HUES48 (cell line): ENCODE measurements around the gene LLGL1.

Experiments
- H3K27ac ChIP-seq: one replicate; pipeline ENCODE4 v1.7.0; 2013; ENCODE audit warnings: low read depth, low read length, inconsistent platforms
- H3K27me3 ChIP-seq: 2 replicates; pipeline ENCODE4 v1.6.1; 2013; ENCODE audit warnings: mild to moderate bottlenecking, low read length; ENCODE audit not compliant: control insufficient read depth, insufficient read depth
- H3K36me3 ChIP-seq: 2 replicates; pipeline ENCODE4 v1.6.1; 2013; ENCODE audit warnings: low read length; ENCODE audit not compliant: control insufficient read depth, insufficient read depth
- H3K4me1 ChIP-seq: 2 replicates; pipeline ENCODE4 v1.6.1; 2013; ENCODE audit warnings: mild to moderate bottlenecking, low read length; ENCODE audit not compliant: control insufficient read depth, insufficient read depth
- H3K4me3 ChIP-seq: 2 replicates; pipeline ENCODE4 v1.5.1; 2013; ENCODE audit warnings: mild to moderate bottlenecking, low read depth, low read length
- H3K9ac ChIP-seq: 2 replicates; pipeline ENCODE4 v1.6.1; 2013; ENCODE audit warnings: mild to moderate bottlenecking, low read depth, low read length, moderate library complexity
- H3K9me3 ChIP-seq: 2 replicates; pipeline ENCODE4 v1.6.1; 2013; ENCODE audit warnings: low read length; ENCODE audit not compliant: control insufficient read depth, insufficient read depth

LLGL1 gene

GRCh38 chr17:18184143-18185031 is 41.0 kb upstream of the LLGL1 start:
- H3K9me3 ChIP-seq, result no peaks in the 10 kb centered on the region
- H3K4me1 ChIP-seq, result peaks cover 25% of the 10 kb centered on the region
- H3K4me3 ChIP-seq, result peak overlapping the region; percentile 71
- peaks cover 32% of the 10 kb centered on the region for H3K36me3 ChIP-seq
- peak overlapping the region; percentile 91 for H3K9ac ChIP-seq
- no peaks in the 10 kb centered on the region for H3K27me3 ChIP-seq
- H3K27ac ChIP-seq, result peak overlapping the region; percentile 100

- Histone ChIP-seq H3K9me3 (no peaks in the 10 kb centered on the region), H3K27me3 (no peaks in the 10 kb centered on the region), H3K9ac (peak overlapping the region; percentile 91; the same call in 1 of the 2 replicates), H3K27ac (no peak overlapping the region), H3K4me1 (peaks cover 25% of the 10 kb centered on the region), H3K4me3 (peak overlapping the region; percentile 71), H3K36me3 (peaks cover 37% of the 10 kb centered on the region)
Observed at GRCh38 chr17:18185391-18185790, 40.0 kb upstream of the LLGL1 start.

DNA sequence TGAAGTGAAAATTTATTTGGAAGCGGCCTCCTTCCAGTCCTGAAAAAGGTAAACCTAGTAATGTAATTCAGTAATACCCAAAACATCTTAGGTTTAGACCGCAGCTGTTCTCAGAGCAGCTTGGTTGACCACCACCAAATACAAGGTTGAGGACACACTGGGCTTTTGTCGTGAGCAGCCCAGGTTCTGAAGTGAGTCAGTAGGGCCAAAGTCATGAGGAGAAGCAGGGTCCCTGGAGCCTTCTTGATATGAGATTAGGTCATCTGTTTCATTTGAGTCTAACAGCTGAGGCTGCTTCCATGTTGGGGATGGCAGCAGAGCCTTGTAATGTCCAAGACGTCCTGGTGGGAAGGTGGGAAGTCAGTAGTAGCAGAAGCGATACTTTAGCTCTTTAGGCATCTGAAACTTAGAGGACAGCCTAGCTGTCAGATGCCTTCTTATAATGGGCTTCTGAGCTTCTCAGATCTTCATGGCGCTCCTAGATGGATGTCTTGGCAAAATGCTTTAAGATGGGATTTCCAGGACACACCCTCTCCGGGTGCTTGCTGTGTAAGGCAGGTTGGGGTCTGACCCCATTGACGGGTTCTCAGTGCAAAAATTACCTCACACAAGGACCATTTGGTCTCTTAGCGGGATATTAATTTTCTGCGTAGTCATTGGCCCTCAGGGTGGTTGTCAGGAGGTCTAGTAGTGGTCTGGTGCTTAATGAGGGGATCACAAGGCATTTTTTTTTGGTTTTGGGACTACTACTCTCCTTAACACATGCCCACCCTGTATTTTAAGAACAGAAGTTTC is 39.4 kb upstream of the LLGL1 start:
- Histone ChIP-seq H3K4me1 (peaks cover 25% of the 10 kb centered on the region), H3K9me3 (no peaks in the 10 kb centered on the region), H3K27me3 (no peaks in the 10 kb centered on the region), H3K9ac (no peak overlapping the region), H3K4me3 (peak overlapping the region; percentile 71), H3K27ac (no peak overlapping the region), H3K36me3 (peaks cover 42% of the 10 kb centered on the region)

- no peak overlapping the region for H3K9ac ChIP-seq
Observed at GRCh38 chr17:18186627-18186982, 38.8 kb upstream of the LLGL1 start.

DNA sequence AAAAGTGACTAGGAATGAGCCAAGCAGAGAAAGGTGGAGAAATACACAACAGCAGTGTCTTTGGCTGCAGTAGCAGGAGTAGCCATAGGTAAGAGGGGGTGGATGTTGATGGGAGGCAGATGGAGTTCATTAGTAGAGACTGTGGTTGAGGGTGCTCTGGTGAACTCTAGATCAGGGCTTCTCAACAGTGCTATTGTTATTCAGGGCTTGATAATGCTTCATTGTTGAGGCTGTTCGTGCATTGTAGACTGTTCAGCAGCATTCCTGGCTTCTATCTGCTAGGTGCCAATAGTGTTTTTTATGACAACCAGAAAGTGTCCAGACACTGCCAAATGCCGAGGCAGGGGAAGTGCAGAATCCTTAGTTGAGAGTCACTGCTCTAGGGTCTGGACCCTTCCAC is 38.2 kb upstream of the LLGL1 start:
- H3K27ac ChIP-seq, result no peak overlapping the region
- no peaks in the 10 kb centered on the region for H3K27me3 ChIP-seq
- H3K36me3 ChIP-seq, result peaks cover 48% of the 10 kb centered on the region
- peaks cover 25% of the 10 kb centered on the region for H3K4me1 ChIP-seq
- H3K9ac ChIP-seq, result no peak overlapping the region
- H3K4me3 ChIP-seq, result 0 out of 2 replicates have a peak overlapping the region, but pooled peaks have one; percentile 71
- no peaks in the 10 kb centered on the region for H3K9me3 ChIP-seq

More at GRCh38 chr17:18186627-18186982, 38.8 kb upstream of the LLGL1 start:
- Histone ChIP-seq H3K9me3 (no peaks in the 10 kb centered on the region), H3K27ac (no peak overlapping the region), H3K4me1 (peaks cover 25% of the 10 kb centered on the region), H3K27me3 (no peaks in the 10 kb centered on the region), H3K4me3 (peak overlapping the region; percentile 71), H3K36me3 (peaks cover 48% of the 10 kb centered on the region)

GRCh38 chr17:18187821-18188761 is 37.3 kb upstream of the LLGL1 start:
- no peak overlapping the region for H3K4me3 ChIP-seq
- H3K27me3 ChIP-seq, result no peaks in the 10 kb centered on the region
- peaks cover 25% of the 10 kb centered on the region for H3K4me1 ChIP-seq
- H3K9me3 ChIP-seq, result no peaks in the 10 kb centered on the region
- H3K36me3 ChIP-seq, result peaks cover 48% of the 10 kb centered on the region
- H3K9ac ChIP-seq, result no peak overlapping the region
- H3K27ac ChIP-seq, result no peak overlapping the region

DNA sequence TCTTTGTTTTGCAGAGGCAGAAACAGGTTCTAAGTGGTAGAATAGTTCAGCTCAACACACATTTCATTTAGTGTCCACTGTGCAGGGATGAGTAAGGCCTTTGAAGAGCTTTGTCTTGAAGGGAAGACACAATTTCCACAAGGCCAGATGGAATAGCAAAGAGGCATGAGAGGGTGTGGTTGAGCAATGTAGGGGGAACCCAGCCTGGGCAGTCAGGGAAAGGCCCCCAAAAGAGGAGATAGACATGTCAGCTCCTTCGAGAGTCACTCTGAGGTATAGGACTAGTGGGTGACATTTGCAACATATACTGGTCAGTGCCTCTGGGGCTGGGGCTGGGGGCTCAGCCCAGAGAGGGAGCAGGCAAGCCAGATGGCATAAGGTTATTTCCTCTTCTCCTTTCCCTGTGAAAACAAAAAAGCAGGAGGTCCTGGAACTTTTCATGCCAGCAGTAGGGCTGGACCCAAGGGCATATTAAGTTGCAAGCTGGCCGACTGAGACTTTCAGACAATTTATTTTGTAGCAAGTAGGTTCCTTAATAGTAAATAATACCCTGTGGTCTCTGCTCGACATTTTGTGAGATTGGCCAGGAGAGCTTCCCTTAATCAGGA is 34.7 kb upstream of the LLGL1 start:
- no peak overlapping the region for H3K27ac ChIP-seq
- no peaks in the 10 kb centered on the region for H3K9me3 ChIP-seq
- no peak overlapping the region for H3K9ac ChIP-seq
- no peaks in the 10 kb centered on the region for H3K27me3 ChIP-seq
- H3K4me1 ChIP-seq, result peaks cover 17% of the 10 kb centered on the region
- peaks cover 63% of the 10 kb centered on the region for H3K36me3 ChIP-seq
- no peak overlapping the region for H3K4me3 ChIP-seq

DNA sequence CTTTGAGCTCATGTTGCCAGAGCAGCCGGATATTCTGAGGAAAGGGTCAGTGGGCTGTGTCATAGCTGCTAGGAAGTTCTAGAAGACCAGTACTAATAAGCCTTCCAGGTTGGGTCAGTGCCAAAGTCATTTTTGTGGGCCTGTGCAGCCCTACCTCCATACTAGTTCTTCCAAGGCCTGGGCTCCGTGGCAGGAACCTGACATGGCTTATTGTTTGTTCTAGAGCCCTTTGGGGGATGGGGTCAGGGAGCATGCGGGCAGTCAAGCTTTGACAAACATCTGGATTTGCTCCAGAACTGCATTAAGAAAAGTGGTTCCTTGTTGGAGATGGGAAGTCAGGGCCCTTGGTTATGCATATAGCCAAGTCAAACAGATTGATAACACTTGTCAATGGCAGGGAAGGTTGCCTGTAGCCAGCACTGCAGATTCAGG is 34.2 kb upstream of the LLGL1 start:
- no peak overlapping the region for H3K27ac ChIP-seq
- peaks cover 11% of the 10 kb centered on the region for H3K4me1 ChIP-seq
- no peak overlapping the region for H3K4me3 ChIP-seq
- H3K36me3 ChIP-seq, result peaks cover 63% of the 10 kb centered on the region
- H3K9me3 ChIP-seq, result no peaks in the 10 kb centered on the region
- no peaks in the 10 kb centered on the region for H3K27me3 ChIP-seq
- H3K9ac ChIP-seq, result no peak overlapping the region

- Histone ChIP-seq H3K4me3 (no peak overlapping the region), H3K9ac (no peak overlapping the region), H3K36me3 (peaks cover 63% of the 10 kb centered on the region), H3K4me1 (peaks cover 5% of the 10 kb centered on the region; the same call in 1 of the 2 replicates), H3K27me3 (no peaks in the 10 kb centered on the region), H3K27ac (no peak overlapping the region), H3K9me3 (no peaks in the 10 kb centered on the region)
Observed at GRCh38 chr17:18191967-18192366, 33.5 kb upstream of the LLGL1 start.

DNA sequence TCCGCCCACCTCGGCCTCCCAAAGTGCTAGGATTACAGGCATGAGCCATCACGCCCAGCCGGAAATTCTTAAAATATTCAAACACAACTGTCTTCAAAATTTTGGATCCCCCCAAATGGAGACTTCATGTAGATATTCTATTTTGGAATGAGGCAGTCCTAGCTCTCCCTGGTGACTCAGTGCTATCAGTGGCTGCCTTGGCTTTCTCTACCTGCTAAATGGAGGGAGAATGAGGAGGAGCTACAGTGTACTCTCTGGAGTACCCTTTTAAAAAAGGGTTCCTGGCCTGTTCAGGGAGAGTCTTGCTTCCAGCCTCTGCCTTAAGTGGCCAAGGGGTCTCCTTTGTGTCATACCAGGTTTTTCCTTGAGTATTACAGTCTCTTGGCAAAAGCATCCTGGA is 31.0 kb upstream of the LLGL1 start:
- H3K4me3 ChIP-seq, result no peak overlapping the region

More for the DNA sequence above, 31.0 kb upstream of the LLGL1 start:
- Histone ChIP-seq H3K9me3 (no peaks in the 10 kb centered on the region), H3K36me3 (peaks cover 64% of the 10 kb centered on the region), H3K9ac (no peak overlapping the region), H3K27me3 (no peaks in the 10 kb centered on the region), H3K4me1 (no peaks in the 10 kb centered on the region), H3K27ac (no peak overlapping the region)
